ENCODE data around the gene SPP2. TPM values are rescaled to one million over a fixed set of nuclear protein-coding genes. Genes with fewer than 3 reads are reported as not detected.

The SPP2 gene
- not detected for total RNA-seq (ENCODE audit: insufficient read depth, low replicate concordance)

GRCh38 chr2:234050455-234051135, at the start of gene SPP2:
TSS of gene SPP2 (plus strand) at chr2:234050702. CDS start at chr2:234050787, 85 bp downstream.
- no peak for DNase-seq (ENCODE audit: low spot score)

- no peak for DNase-seq (ENCODE audit: low spot score)
Measured at GRCh38 chr2:234001380-234002160, 48.9 kb upstream of the SPP2 start.

- DNase-seq (ENCODE audit: low spot score) = no peak
Measured at GRCh38 chr2:234002281-234002680, 48.2 kb upstream of the SPP2 start.

GRCh38 chr2:234003972-234004617, 46.4 kb upstream of the SPP2 start:
- no peak for DNase-seq (ENCODE audit: low spot score)

- DNase-seq (ENCODE audit: low spot score) = no peak
Measured at GRCh38 chr2:234005126-234005525, 45.4 kb upstream of the SPP2 start.

- no peak for DNase-seq (ENCODE audit: low spot score)
Measured at GRCh38 chr2:234006501-234006900, 44.0 kb upstream of the SPP2 start.

GRCh38 chr2:234014427-234014826, 36.1 kb upstream of the SPP2 start:
- DNase-seq (ENCODE audit: low spot score) = no peak

- no peak for DNase-seq (ENCODE audit: low spot score)
Measured at GRCh38 chr2:234015861-234016260, 34.6 kb upstream of the SPP2 start.

GRCh38 chr2:234019896-234020295, 30.6 kb upstream of the SPP2 start:
- DNase-seq (ENCODE audit: low spot score) = no peak

GRCh38 chr2:234020332-234020731, 30.2 kb upstream of the SPP2 start:
- no peak for DNase-seq (ENCODE audit: low spot score)

- no peak for DNase-seq (ENCODE audit: low spot score)
Measured at GRCh38 chr2:234022424-234022823, 28.1 kb upstream of the SPP2 start.

- DNase-seq (ENCODE audit: low spot score) = no peak
Measured at GRCh38 chr2:234024304-234024703, 26.2 kb upstream of the SPP2 start.

GRCh38 chr2:234025466-234025865, 25.0 kb upstream of the SPP2 start:
- no peak for DNase-seq (ENCODE audit: low spot score)

- peak; percentile 5 for DNase-seq (ENCODE audit: low spot score)
Measured at GRCh38 chr2:234025891-234026401, 24.6 kb upstream of the SPP2 start.

GRCh38 chr2:234026693-234027254, 23.7 kb upstream of the SPP2 start:
- DNase-seq (ENCODE audit: low spot score) = no peak

GRCh38 chr2:234027641-234028040, 22.9 kb upstream of the SPP2 start:
- no peak for DNase-seq (ENCODE audit: low spot score)

GRCh38 chr2:234029150-234029733, 21.3 kb upstream of the SPP2 start:
- DNase-seq (ENCODE audit: low spot score) = no peak

- no peak for DNase-seq (ENCODE audit: low spot score)
Measured at GRCh38 chr2:234031207-234031606, 19.3 kb upstream of the SPP2 start.

GRCh38 chr2:234032279-234032856, 18.1 kb upstream of the SPP2 start:
- DNase-seq (ENCODE audit: low spot score) = no peak

GRCh38 chr2:234033174-234033573, 17.3 kb upstream of the SPP2 start:
- DNase-seq (ENCODE audit: low spot score) = no peak

GRCh38 chr2:234033885-234034284, 16.6 kb upstream of the SPP2 start:
- DNase-seq (ENCODE audit: low spot score) = no peak

Measured in umbilical cord (tissue), 2 donors.